ENCODE data around the gene PSMC6.
A peak's percentile ranks its signal among the peaks of the same experiment; 100 is the strongest.

Gene PSMC6

GRCh38 chr14:52693036-52693435 lies 14.0 kb upstream of the PSMC6 start:
- TF ChIP-seq CTCF (IDR thresholded peaks at IDR 0.05; ENCODE audit: low read depth, low read length): no peak
- H3K27me3 ChIP-seq (ENCODE audit: insufficient read depth, low read depth, severe bottlenecking): no peaks in the 10 kb centered on the region
- no peak overlapping the region for H3K4me3 ChIP-seq (ENCODE audit: low read depth, low read length)
- no peaks in the 10 kb centered on the region; the same call in 1 of the 2 replicates for H3K36me3 ChIP-seq
- no peaks in the 10 kb centered on the region for H3K9me3 ChIP-seq (ENCODE audit: severe bottlenecking)
- H3K27ac ChIP-seq: peak overlapping the region; percentile 3
- peak; percentile 27 for DNase-seq

- H3K27ac ChIP-seq: peak overlapping the region; percentile 3
- TF ChIP-seq CTCF (IDR thresholded peaks at IDR 0.05; ENCODE audit: low read depth, low read length): no peak
- no peaks in the 10 kb centered on the region; the same call in 1 of the 2 replicates for H3K36me3 ChIP-seq
- no peaks in the 10 kb centered on the region for H3K27me3 ChIP-seq (ENCODE audit: insufficient read depth, low read depth, severe bottlenecking)
- H3K4me3 ChIP-seq (ENCODE audit: low read depth, low read length): no peak overlapping the region
- DNase-seq: no peak
- no peaks in the 10 kb centered on the region for H3K9me3 ChIP-seq (ENCODE audit: severe bottlenecking)
Measured at GRCh38 chr14:52693532-52693931, 13.5 kb upstream of the PSMC6 start.

GRCh38 chr14:52694761-52695480 lies 12.1 kb upstream of the PSMC6 start:
- TF ChIP-seq CTCF (IDR thresholded peaks at IDR 0.05; ENCODE audit: low read depth, low read length): no peak
- no peaks in the 10 kb centered on the region; the same call in 1 of the 2 replicates for H3K36me3 ChIP-seq
- DNase-seq: peak; percentile 23
- no peaks in the 10 kb centered on the region for H3K27me3 ChIP-seq (ENCODE audit: insufficient read depth, low read depth, severe bottlenecking)
- H3K4me3 ChIP-seq (ENCODE audit: low read depth, low read length): peak overlapping the region; percentile 95
- peak overlapping the region; percentile 84 for H3K27ac ChIP-seq
- H3K9me3 ChIP-seq (ENCODE audit: severe bottlenecking): no peaks in the 10 kb centered on the region

GRCh38 chr14:52695481-52696091 lies 11.4 kb upstream of the PSMC6 start, which contains the start of gene ERO1A:
Gene ERO1A (minus strand): TSS chr14:52695558. CDS start chr14:52695481, 77 bp downstream.
- H3K27me3 ChIP-seq (ENCODE audit: insufficient read depth, low read depth, severe bottlenecking): no peaks in the 10 kb centered on the region
- H3K27ac ChIP-seq: peak within 1 kb of the TSS; percentile 84
- no peaks in the 10 kb centered on the region for H3K9me3 ChIP-seq (ENCODE audit: severe bottlenecking)
- peak; percentile 73 for DNase-seq
- TF ChIP-seq CTCF (IDR thresholded peaks at IDR 0.05; ENCODE audit: low read depth, low read length): no peak
- H3K36me3 ChIP-seq: no peaks in the 10 kb centered on the region; the same call in 1 of the 2 replicates
- H3K4me3 ChIP-seq (ENCODE audit: low read depth, low read length): peak within 1 kb of the TSS; percentile 95

GRCh38 chr14:52700701-52701172 lies 6.3 kb upstream of the PSMC6 start:
- no peak for TF ChIP-seq CTCF (IDR thresholded peaks at IDR 0.05; ENCODE audit: low read depth, low read length)
- Histone ChIP-seq H3K36me3 (no peaks in the 10 kb centered on the region), H3K4me3 (ENCODE audit: low read depth, low read length) (no peak overlapping the region), H3K27me3 (ENCODE audit: insufficient read depth, low read depth, severe bottlenecking) (no peaks in the 10 kb centered on the region), H3K27ac (no peak overlapping the region), H3K9me3 (ENCODE audit: severe bottlenecking) (no peaks in the 10 kb centered on the region)
- DNase-seq: no peak

All from WERI-Rb-1 (cell line).